Activated naive CD8-positive, alpha-beta T cell (primary cell): ENCODE results near the gene NBPF3.

Source experiments
- H3K27ac Mint-ChIP-seq: one replicate; pipeline ENCODE4 v1.8.0; 2021; ENCODE audit warnings: mixed read lengths
- H3K27me3 Mint-ChIP-seq: one replicate; pipeline ENCODE4 v1.8.0; 2021; ENCODE audit warnings: mixed read lengths
- H3K36me3 Mint-ChIP-seq: one replicate; pipeline ENCODE4 v1.8.0; 2021; ENCODE audit warnings: mixed read lengths
- H3K4me1 Mint-ChIP-seq: one replicate; pipeline ENCODE4 v1.8.0; 2021; ENCODE audit warnings: low read depth, mixed read lengths
- H3K4me3 Mint-ChIP-seq: one replicate; pipeline ENCODE4 v1.8.0; 2021; ENCODE audit warnings: mild to moderate bottlenecking, mixed read lengths
- H3K9me3 Mint-ChIP-seq: one replicate; pipeline ENCODE4 v1.8.0; 2021; ENCODE audit warnings: low read depth, mixed read lengths

The NBPF3 gene

DNA sequence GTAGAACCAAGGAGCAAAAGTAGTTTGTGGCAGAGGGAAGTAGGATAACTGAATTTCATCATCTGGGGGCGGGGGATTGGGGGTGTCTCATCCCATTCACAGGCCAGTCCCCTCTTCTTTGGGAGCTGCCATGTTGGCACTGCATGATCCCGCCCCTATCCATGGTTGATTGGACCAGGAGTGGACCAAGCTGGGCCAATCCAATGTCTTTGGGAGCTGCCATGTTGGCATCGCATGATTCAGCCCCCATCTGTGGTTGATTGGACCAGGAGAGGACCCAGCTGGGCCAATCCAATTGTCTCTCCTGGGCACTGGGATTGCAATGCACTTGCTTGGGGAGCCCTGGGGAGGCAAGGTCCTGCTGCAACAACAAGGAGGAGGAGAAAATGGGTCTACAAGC is 56.9 kb downstream of the NBPF3 start:
- Mint-ChIP-seq H3K4me3 (no peak overlapping the region), H3K27ac (no peak overlapping the region), H3K4me1 (no peaks in the 10 kb centered on the region), H3K27me3 (peaks cover 1% of the 10 kb centered on the region), H3K36me3 (no peaks in the 10 kb centered on the region), H3K9me3 (no peaks in the 10 kb centered on the region)

DNA sequence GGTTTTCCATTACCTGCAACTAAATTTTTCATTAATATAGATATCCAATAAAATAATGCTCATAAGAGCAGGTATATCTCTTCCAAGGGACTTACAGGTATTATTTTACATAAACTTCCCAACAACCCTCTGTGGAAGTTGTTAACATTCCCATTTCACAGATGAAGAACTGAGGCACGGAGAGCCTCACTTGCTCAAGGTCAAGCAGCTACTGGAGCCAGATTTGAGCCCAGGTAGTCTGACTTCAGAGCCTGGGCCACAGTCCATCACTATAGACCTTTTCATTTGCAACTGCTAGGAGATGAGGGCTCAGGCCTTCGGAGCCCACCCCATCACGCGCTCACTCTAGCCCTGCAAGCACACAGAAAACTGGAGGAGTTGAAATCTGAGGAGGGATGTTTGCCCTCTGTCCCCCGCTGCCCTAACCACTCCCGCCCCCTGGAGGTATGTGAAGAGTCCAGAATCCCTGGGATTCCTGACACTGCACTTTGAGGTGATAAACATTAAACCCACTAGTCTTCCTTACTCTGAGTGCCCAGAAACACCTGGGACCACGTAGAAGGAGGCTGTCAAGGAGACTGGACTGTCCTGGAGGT is 57.6 kb downstream of the NBPF3 start:
- H3K9me3 Mint-ChIP-seq = no peaks in the 10 kb centered on the region
- H3K36me3 Mint-ChIP-seq = no peaks in the 10 kb centered on the region
- H3K27me3 Mint-ChIP-seq = peaks cover 1% of the 10 kb centered on the region

DNA sequence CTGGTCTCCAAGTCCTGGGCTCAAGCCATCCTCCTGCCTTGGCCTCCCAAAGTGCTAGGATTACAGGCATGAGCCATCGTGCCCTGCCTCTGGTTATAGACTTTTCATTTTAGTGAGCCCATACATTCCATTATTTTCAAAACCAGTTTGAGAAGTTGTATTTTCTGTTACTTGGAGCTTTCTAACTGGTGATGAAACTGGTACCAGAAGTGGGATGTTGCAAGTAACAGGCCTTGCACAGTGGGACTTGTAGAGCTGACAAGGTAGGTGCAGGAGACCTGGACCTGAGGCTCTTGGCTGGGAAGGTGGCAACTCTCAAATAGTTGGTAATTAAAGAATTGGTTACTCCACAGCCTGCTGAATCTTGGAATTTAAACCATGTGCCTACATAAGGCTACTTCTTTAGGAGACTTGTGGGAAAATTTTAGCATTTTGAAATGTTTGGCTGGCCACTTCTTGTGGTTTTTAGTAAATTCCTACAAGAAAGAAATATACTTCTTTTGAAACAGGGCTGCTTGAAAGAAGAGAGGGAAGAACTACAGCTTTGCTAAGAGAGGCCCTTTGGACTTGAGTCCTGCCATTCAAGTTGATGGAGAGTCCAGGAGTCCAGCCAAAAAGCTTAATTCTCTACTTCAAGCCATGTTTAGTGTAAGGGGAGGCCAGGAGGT is 59.5 kb downstream of the NBPF3 start:
- Mint-ChIP-seq H3K9me3 (no peaks in the 10 kb centered on the region), H3K4me1 (no peaks in the 10 kb centered on the region)

More for the DNA sequence above, 57.6 kb downstream of the NBPF3 start:
- no peak overlapping the region for H3K27ac Mint-ChIP-seq
- no peak overlapping the region for H3K4me3 Mint-ChIP-seq
- no peaks in the 10 kb centered on the region for H3K4me1 Mint-ChIP-seq

DNA sequence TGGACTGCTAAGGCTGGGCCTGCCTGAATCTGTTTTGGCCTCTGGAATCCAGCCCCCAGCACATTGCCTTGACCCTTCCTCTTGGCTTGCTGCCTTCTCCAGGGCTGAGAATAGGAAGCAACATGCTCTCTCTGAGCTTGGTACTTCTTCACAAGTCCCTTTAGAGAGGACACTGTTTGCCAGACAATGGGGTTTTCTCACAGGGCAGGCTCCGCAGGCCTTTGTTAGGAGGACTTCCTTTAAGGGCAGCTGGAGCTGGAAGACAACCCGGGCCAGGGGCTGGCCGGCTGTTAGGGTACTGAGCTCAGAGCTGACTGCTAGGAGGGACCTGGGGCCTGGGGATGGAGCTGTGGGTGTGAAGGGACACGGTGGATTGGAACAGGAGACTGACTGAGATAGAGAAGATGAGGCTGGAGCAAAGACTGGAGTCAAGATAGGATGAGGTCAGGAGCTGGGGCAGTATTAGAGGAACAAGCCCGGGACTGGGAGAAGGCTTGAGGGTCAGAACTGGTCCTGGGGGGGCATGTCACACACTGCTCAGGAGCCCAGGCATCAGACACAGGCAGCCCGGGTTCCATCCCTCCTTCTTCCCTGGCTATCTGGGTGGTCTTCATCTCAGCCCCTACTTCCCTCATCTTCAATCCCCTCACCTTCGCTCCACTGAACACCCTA is 63.9 kb downstream of the NBPF3 start:
- Mint-ChIP-seq H3K27me3 (peaks cover 26% of the 10 kb centered on the region), H3K27ac (no peak overlapping the region), H3K9me3 (no peaks in the 10 kb centered on the region), H3K4me3 (no peak overlapping the region), H3K36me3 (no peaks in the 10 kb centered on the region), H3K4me1 (peaks cover 2% of the 10 kb centered on the region)

More for the DNA sequence above, 59.5 kb downstream of the NBPF3 start:
- Mint-ChIP-seq H3K4me3 (no peak overlapping the region), H3K27ac (no peak overlapping the region), H3K36me3 (no peaks in the 10 kb centered on the region), H3K27me3 (peaks cover 1% of the 10 kb centered on the region)

DNA sequence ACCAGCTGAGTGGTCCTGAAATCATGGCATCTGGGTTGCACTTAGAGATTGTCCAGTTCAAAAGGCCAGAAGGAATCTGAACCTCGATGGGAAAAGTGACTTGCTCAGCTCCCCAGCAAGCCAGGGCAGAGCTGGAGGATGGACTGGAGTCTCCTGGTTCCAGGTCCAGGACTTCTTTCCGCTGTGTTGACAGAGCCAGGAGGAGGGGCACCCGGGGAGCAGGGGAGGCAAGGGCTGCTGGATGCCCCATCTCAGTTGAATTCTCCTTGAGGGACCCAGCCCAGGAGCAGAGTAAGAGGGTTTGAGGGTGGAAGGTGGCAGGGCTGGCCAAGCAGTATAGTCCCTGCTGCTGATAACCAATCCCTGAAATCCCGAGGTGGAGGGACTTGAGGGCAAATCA is 66.9 kb downstream of the NBPF3 start:
- H3K27me3 Mint-ChIP-seq = peaks cover 38% of the 10 kb centered on the region
- H3K9me3 Mint-ChIP-seq = no peaks in the 10 kb centered on the region
- H3K36me3 Mint-ChIP-seq = no peaks in the 10 kb centered on the region
- H3K4me3 Mint-ChIP-seq = no peak overlapping the region
- peaks cover 9% of the 10 kb centered on the region for H3K4me1 Mint-ChIP-seq
- no peak overlapping the region for H3K27ac Mint-ChIP-seq

DNA sequence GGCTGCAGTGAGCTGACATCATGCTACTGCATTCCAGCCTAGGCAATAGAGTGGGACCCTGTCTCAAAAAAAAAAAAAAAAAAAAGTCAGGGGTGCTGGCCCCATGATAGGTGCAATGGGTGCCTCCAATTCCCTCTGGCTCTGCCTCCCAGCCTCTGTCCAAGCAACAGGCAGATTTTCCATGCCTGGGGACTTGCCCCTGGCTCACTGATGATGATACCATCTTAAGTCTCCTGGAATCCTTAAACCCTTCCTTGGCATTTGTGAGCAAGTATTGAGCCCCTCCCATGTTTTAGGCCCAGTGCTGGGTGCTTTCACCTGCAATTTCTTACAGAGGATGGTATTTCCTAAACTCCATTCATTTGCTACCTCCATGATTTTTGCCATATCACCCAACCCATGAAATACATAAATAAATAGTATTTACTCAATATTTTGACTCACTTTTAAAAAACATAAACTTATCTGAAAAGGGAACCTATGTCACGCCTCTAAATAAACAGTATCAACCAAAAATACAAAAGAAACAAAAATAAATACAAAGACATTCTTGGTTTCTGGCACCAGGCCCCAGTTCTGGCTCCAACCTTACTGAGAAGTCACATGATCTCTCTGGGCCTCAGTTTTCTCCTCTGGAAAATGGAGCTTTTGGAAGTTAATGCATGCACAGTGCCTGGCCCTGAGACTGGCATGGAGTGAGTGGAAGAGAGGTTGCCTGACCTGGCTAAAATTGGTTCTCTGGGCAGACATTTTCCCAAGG is 67.8 kb downstream of the NBPF3 start:
- peaks cover 9% of the 10 kb centered on the region for H3K4me1 Mint-ChIP-seq
- peaks cover 40% of the 10 kb centered on the region for H3K27me3 Mint-ChIP-seq
- H3K36me3 Mint-ChIP-seq = no peaks in the 10 kb centered on the region
- H3K4me3 Mint-ChIP-seq = peak overlapping the region; percentile 4
- no peak overlapping the region for H3K27ac Mint-ChIP-seq
- H3K9me3 Mint-ChIP-seq = no peaks in the 10 kb centered on the region

DNA sequence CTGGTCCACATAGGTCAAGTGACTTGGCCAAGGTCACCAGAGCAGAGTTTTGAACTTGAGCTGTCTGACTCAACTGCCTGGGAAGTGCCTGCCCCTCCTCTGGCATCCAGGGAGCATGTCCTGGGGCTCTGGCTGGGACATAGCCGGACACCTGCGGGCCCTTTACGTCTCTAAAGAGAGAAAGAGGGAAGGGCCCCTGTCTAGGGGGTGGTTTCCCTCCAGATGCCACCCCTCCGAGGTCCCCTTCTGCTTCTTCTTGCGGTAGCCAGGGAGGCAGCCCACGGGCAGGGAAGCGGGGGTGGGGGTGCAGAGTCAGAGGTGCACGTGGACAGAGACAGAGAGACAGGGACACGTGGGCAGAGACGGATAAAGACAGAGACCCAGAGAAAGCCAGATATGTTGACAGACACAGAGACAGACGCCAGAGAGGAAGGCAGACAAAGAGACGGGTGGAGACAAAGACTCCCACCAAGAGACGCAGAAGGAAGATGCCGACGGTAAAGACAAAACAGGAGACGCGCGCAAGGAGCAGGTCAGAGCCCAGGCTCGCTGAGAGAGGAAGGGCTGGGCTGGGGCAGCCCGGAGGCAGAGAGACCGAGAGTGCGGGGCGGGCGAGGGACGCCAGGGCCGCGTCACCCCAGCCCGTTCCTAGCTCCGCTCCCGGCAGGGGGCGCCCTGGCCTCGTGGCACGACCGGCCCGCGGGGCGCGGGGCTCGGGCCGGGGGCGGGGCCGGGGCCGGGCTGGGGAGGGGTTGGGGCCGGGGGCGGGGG is 68.8 kb downstream of the NBPF3 start:
- Mint-ChIP-seq H3K4me3 (peak overlapping the region; percentile 85), H3K27ac (peak overlapping the region; percentile 16), H3K36me3 (no peaks in the 10 kb centered on the region), H3K27me3 (peaks cover 40% of the 10 kb centered on the region), H3K4me1 (peaks cover 9% of the 10 kb centered on the region), H3K9me3 (no peaks in the 10 kb centered on the region)

DNA sequence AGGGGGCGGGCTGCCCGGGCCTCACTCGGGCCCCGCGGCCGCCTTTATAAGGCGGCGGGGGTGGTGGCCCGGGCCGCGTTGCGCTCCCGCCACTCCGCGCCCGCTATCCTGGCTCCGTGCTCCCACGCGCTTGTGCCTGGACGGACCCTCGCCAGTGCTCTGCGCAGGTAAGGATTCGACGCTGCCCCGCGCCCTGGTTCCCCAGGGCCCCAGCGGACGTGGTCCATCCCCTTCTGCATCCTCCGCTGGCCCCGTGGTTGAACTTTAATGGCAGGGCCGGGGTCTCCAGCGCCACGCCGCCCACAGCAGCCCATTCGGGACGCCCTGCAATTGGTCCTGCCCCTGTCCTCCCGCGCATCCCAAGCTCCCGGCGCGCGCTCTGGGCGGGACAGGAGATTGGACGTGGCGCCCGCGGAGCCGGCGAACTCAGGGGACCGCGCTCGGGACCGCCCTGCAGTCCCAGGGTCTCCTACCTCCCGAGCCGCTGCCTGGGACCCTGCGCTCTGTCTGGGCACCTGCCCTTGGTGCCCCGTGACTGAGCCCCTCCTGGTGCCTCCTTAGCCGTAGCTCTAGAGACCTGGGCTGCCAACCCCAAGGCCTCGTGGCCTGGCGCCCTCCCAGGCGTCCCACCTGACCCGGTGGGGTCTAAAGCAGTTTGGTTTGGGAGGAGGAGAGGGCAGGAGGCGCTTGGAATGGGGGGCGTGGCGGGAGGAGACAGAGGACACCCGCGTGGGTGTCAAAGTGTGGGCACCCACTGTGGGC is 69.6 kb downstream of the NBPF3 start, which contains the start of gene ALPL:
Gene ALPL (plus strand): TSS at position 73 of the 762 bp plus-strand sequence. CDS start 44,659 bp downstream, outside the sequence.
- peaks cover 40% of the 10 kb centered on the region for H3K27me3 Mint-ChIP-seq
- H3K4me3 Mint-ChIP-seq = peak within 1 kb of the TSS; percentile 85
- peaks cover 9% of the 10 kb centered on the region for H3K4me1 Mint-ChIP-seq
- H3K36me3 Mint-ChIP-seq = no peaks in the 10 kb centered on the region
- H3K27ac Mint-ChIP-seq = peak within 1 kb of the TSS; percentile 16
- H3K9me3 Mint-ChIP-seq = no peaks in the 10 kb centered on the region

DNA sequence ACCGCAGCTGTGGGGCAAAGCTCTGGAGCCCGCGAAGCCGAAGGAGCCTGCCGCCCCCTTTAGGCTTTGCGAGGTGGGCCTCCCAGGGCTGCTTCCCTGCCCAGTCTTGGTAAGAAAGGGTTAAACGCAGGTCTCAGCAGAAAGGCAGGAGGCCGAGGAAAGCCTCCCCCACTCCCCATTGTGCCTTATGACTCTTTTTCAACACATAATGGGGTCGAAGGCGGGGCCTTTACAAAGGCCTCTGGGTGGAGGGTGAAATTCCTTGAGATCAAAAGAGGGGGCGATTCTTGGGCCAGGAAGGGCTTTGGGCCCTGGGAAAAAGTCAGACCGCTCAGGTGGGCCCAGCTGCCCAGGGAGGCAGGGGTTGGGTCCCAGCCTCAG is 70.2 kb downstream of the NBPF3 start:
- Mint-ChIP-seq H3K4me3 (peak overlapping the region; percentile 14), H3K27me3 (peaks cover 38% of the 10 kb centered on the region), H3K9me3 (no peaks in the 10 kb centered on the region), H3K4me1 (peaks cover 9% of the 10 kb centered on the region), H3K36me3 (no peaks in the 10 kb centered on the region), H3K27ac (no peak overlapping the region)

DNA sequence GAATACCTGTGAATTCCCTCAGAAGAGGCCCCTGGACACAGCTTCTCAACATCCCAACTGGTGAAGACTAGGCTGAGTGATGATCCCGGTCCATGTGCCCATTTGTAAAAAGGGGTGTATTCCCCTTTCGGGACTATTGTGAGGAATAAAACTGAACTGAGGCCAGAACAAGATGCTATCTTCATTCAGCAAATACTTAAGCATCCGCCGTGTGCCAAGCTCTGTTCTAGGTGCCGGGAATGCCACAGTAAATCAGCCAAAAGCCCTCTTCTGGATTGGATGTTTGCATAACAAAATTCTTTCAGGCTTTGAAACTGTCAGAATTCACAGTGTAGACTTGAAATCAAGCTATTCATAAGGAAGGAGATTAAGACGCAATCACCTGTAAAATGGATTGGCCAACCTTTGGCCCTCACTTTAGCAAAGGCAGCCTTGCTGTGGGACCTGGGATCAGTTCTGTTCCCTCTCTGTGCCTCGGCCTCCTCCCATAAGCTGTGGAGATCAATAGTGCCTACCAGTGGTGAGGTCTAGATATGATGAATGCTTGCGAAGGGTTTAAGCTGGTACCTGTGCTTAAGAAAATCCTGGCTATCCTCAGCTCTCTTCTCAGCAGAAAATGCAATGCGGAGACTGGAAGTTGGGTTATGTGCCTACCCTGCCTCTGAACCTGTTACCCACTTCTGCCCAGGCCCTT is 71.1 kb downstream of the NBPF3 start:
- H3K27me3 Mint-ChIP-seq = peaks cover 33% of the 10 kb centered on the region
- H3K27ac Mint-ChIP-seq = no peak overlapping the region
- no peaks in the 10 kb centered on the region for H3K36me3 Mint-ChIP-seq
- H3K9me3 Mint-ChIP-seq = no peaks in the 10 kb centered on the region
- peak overlapping the region; percentile 14 for H3K4me3 Mint-ChIP-seq
- H3K4me1 Mint-ChIP-seq = peaks cover 9% of the 10 kb centered on the region

DNA sequence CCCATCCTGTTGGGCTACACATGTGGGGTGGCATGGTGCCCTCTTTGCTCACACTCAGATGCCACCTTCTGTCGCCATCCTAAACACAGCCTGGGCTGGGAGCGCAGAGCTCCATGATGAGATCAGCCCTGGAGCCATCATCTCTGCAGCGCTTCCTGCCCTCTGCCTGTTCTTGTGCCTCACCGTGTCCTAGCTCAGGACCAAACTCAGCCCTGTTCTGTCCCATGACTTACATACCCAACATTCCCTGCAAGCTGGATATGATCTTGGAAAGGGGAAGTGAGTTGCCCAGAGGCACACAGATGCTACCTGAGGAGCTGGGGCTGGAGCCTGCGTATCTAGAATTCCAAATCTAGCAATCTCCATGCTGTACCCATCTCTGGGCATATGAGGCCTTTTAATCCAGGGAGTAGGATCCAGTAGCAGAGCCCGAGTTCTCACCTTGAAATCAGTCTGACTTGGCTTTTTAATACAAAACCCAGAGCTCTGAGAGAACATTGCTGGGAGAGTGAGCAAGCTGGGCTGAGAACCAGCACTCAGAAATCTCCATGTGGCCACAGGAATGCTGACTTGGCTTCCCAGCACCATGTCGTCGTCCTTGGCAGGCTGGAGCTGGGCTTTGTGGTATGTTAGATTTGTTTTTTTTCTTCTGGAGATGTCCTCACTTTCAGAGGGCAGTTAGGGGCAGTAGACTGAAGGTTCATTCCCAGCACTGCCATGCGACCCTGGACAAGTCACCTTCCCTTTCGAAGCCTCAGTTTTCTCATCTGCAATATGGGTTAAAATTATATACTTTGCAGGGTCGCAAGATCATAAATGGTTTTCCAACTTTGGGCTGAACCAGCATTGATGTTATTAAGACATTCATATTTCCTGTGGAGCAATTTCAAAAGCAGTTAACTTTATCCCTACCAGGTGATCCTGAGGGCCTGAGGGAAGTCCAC is 71.9 kb downstream of the NBPF3 start:
- Mint-ChIP-seq H3K4me3 (no peak overlapping the region), H3K4me1 (peaks cover 9% of the 10 kb centered on the region), H3K27ac (no peak overlapping the region), H3K27me3 (peaks cover 26% of the 10 kb centered on the region), H3K36me3 (no peaks in the 10 kb centered on the region), H3K9me3 (no peaks in the 10 kb centered on the region)

DNA sequence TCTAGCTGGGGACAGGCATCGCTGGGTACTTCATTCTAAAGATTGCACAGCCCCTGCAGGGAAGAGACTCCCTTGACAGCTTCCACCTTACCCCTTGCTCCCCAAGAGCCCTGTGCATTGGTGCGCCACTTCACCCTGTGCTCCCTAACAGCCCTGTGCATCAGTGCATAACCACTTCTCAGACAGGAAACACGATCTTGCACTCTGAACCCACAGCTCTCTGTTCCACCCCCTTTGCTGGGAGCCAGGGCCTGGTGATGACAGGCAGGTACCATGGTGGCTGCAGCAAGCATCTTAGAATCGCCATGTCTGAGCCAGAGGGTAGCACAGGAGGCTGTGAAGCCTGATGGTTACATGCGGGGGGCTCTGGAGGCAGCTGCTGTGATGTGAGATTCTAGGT is 74.3 kb downstream of the NBPF3 start:
- Mint-ChIP-seq H3K27me3 (peaks cover 13% of the 10 kb centered on the region), H3K4me3 (no peak overlapping the region), H3K36me3 (no peaks in the 10 kb centered on the region), H3K9me3 (no peaks in the 10 kb centered on the region), H3K27ac (no peak overlapping the region), H3K4me1 (peaks cover 6% of the 10 kb centered on the region)
